ENCODE measurements around the gene PDIA4. TPM values are rescaled to one million over a fixed set of nuclear protein-coding genes. Genes with fewer than 3 reads are reported as not detected.
A peak's percentile ranks its signal among the peaks of the same experiment; 100 is the strongest.
"Not testable (repeated sequence)": the region's sequence is repeated elsewhere in the genome, so short reads cannot be mapped to it uniquely, and the experiment has no call there.

Gene PDIA4
- total RNA-seq, 4 donors from 2014 or later: 33.2 to 58.1 (median 42.8) TPM

DNA sequence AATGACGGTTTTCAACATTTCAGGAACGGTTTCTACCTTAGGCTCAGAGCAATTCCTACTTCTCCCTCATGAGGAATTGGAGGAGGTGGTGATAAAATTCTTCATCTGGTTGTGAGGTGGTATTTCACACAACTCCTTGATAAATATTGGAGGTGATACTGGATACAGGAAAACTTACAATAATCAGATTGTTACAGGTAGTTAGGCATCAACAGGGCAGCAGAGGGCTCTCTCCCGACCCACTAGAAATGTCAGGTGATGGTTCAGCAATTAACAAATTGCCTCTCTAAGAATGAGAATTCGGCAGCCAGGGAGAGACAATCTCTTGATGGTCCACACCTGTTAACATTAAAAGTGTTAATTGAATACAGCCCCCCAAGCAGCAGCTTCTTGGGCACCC, 39.6 kb upstream of the PDIA4 start:
- peaks cover 0 to 12% (median 5%) of the 10 kb centered on the region in 4 donors for H3K4me1 ChIP-seq
- TF ChIP-seq POLR2AphosphoS5 (IDR thresholded peaks at IDR 0.05): no peak
- no peak for TF ChIP-seq POLR2A (IDR thresholded peaks at IDR 0.05; ENCODE audit: low read depth)
- no peak for TF ChIP-seq EP300 (IDR thresholded peaks at IDR 0.05)
- no peak for TF ChIP-seq CTCF (IDR thresholded peaks at IDR 0.05)
- no peaks in the 10 kb centered on the region for H3K9me3 ChIP-seq
- no peak overlapping the region for H3K27ac ChIP-seq (replicated peaks in 1 of 4)
- H3K36me3 ChIP-seq: peaks cover 17 to 43% (median 36%) of the 10 kb centered on the region in 4 donors
- no peaks in the 10 kb centered on the region for H3K27me3 ChIP-seq
- intact Hi-C loops (cut with DNase I): loop anchor here (1.0 kb wide), 1 partner anchor 62 kb away; no protein-coding TSS in a partner anchor
- DNase-seq (ENCODE audit: extremely low spot score): no peak
- WGBS: 69% methylated on average over 4 of the region's 4 CpGs
- no peak overlapping the region for H3K4me3 ChIP-seq

GRCh38 chr7:149063476-149063875, 35.2 kb upstream of the PDIA4 start:
- intact Hi-C loops (cut with DNase I): no loop called here
- H3K4me3 ChIP-seq: no peak overlapping the region
- no peak for DNase-seq (ENCODE audit: extremely low spot score)
- peak overlapping the region in 1 of 4 donors; percentile 94 for H3K27ac ChIP-seq (replicated peaks in 1 of 4)
- peaks cover 0 to 9% (median 7%) of the 10 kb centered on the region in 4 donors for H3K36me3 ChIP-seq
- no peaks in the 10 kb centered on the region for H3K9me3 ChIP-seq
- H3K27me3 ChIP-seq: no peaks in the 10 kb centered on the region
- TF ChIP-seq EP300 (IDR thresholded peaks at IDR 0.05) (no peak), POLR2A (IDR thresholded peaks at IDR 0.05; ENCODE audit: low read depth) (no peak), POLR2AphosphoS5 (IDR thresholded peaks at IDR 0.05) (no peak), CTCF (IDR thresholded peaks at IDR 0.05) (no peak)
- peaks cover 0 to 8% (median 5%) of the 10 kb centered on the region in 4 donors for H3K4me1 ChIP-seq

- H3K27ac ChIP-seq (replicated peaks in 1 of 4); H3K27me3 ChIP-seq; H3K36me3 ChIP-seq; H3K4me1 ChIP-seq; DNase-seq (ENCODE audit: extremely low spot score); H3K9me3 ChIP-seq; H3K4me3 ChIP-seq; intact Hi-C loops (cut with DNase I): not testable (repeated sequence)
- 88% methylated on average over 10 of the region's 10 CpGs for WGBS
Observed at GRCh38 chr7:149062217-149062899, 34.1 kb upstream of the PDIA4 start.

- no peak overlapping the region for H3K27ac ChIP-seq (replicated peaks in 1 of 4)
- no peaks in the 10 kb centered on the region for H3K9me3 ChIP-seq
- H3K4me1 ChIP-seq: peaks cover 0 to 6% (median 5%) of the 10 kb centered on the region in 4 donors
- H3K27me3 ChIP-seq: no peaks in the 10 kb centered on the region
- H3K36me3 ChIP-seq: no peaks in the 10 kb centered on the region
- WGBS: 42% methylated on average over 1 of the region's 1 CpG
- DNase-seq (ENCODE audit: extremely low spot score): no peak
- TF ChIP-seq EP300 (IDR thresholded peaks at IDR 0.05): no peak
- intact Hi-C loops (cut with DNase I): no loop called here
- no peak overlapping the region for H3K4me3 ChIP-seq
Observed at GRCh38 chr7:149060156-149060555, 31.9 kb upstream of the PDIA4 start.

DNA sequence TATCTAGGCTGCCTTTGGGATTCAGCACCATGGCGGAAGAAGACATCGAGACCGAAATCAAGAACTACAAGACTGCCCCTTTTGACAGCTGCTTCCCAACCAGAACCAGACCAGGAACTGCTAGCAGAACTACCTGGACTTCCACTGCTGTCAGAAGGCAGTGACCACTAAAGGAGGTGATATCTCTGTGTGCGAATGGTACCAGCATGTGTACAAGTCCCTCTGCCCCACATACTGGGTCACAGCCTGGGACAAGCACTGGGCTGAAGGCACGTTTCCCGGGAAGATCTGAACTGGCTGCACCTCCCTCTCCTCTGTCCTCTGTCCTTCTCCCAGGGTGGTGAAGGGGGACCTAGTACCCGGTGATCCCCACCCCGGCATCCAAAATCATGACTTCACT, 25.6 kb upstream of the PDIA4 start:
- H3K4me3 ChIP-seq: no peak overlapping the region
- 100% methylated on average over 6 of the region's 8 CpGs for WGBS
- TF ChIP-seq POLR2A (IDR thresholded peaks at IDR 0.05; ENCODE audit: low read depth) (no peak), POLR2AphosphoS5 (IDR thresholded peaks at IDR 0.05) (no peak)
- no peak overlapping the region for H3K27ac ChIP-seq (replicated peaks in 1 of 4)
- intact Hi-C loops (cut with DNase I): no loop called here
- no peaks in the 10 kb centered on the region for H3K9me3 ChIP-seq
- no peaks in the 10 kb centered on the region for H3K27me3 ChIP-seq
- H3K36me3 ChIP-seq: no peaks in the 10 kb centered on the region
- H3K4me1 ChIP-seq: no peaks in the 10 kb centered on the region
- DNase-seq (ENCODE audit: extremely low spot score): no peak

DNA sequence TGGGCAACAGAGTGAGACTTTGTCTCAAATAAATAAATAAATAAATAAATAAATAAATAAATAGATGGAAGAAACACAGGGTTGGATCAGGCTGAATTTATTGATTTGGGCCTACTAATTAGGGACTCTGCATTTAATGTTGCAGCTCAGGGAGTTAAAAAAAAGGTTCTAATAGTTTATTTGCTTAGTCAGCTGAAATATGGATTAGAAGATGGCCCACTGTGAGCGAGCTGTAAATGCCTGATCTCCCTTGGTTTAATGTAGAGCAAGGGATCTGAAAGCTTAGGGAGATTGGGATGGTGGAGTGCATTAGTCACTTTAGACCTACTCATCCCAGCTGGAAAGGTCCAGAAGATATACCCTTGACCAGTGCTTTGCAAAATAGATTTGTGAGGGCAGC, 25.1 kb upstream of the PDIA4 start:
- Histone ChIP-seq H3K4me3 (no peak overlapping the region), H3K27me3 (no peaks in the 10 kb centered on the region), H3K36me3 (no peaks in the 10 kb centered on the region), H3K27ac (replicated peaks in 1 of 4) (no peak overlapping the region), H3K9me3 (no peaks in the 10 kb centered on the region), H3K4me1 (no peaks in the 10 kb centered on the region)
- TF ChIP-seq POLR2AphosphoS5 (IDR thresholded peaks at IDR 0.05): no peak
- TF ChIP-seq CTCF (IDR thresholded peaks at IDR 0.05): no peak
- no peak for TF ChIP-seq EP300 (IDR thresholded peaks at IDR 0.05)
- no peak for TF ChIP-seq POLR2A (IDR thresholded peaks at IDR 0.05; ENCODE audit: low read depth)
- 100% methylated on average over 1 of the region's 1 CpG for WGBS
- intact Hi-C loops (cut with DNase I): no loop called here
- DNase-seq (ENCODE audit: extremely low spot score): no peak
